ENCODE measurements around the gene ASB1. TPM values are rescaled to one million over a fixed set of nuclear protein-coding genes. Genes with fewer than 3 reads are reported as not detected.

The ASB1 gene
- total RNA-seq, 1 donor from 2014 or later = 34.4 TPM

DNA sequence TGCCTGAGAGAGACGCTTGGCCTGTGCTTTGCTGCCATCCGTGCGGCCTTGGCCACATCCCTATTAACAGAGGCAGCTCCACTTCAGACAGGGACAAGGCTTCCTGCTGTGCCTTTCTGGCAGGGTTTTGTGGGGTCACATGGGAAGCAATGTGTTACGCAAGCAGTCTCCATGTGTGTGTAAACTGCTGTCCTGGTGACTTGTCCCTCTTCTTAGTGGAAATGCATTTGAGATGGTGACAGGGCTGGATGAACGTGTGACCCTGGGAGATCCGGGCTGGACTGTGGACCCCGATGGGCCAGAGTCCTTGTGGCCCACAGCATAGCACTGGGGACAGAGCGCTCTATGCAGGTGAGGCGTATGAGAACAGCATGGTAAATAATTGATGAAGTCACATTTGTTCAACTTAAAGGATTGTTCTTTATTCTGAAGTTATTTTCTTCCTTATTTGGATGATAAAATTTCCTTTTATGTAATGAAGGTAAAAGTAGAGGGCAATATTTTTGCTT is 23.2 kb downstream of the ASB1 start:
- TF ChIP-seq, protein P1, sequence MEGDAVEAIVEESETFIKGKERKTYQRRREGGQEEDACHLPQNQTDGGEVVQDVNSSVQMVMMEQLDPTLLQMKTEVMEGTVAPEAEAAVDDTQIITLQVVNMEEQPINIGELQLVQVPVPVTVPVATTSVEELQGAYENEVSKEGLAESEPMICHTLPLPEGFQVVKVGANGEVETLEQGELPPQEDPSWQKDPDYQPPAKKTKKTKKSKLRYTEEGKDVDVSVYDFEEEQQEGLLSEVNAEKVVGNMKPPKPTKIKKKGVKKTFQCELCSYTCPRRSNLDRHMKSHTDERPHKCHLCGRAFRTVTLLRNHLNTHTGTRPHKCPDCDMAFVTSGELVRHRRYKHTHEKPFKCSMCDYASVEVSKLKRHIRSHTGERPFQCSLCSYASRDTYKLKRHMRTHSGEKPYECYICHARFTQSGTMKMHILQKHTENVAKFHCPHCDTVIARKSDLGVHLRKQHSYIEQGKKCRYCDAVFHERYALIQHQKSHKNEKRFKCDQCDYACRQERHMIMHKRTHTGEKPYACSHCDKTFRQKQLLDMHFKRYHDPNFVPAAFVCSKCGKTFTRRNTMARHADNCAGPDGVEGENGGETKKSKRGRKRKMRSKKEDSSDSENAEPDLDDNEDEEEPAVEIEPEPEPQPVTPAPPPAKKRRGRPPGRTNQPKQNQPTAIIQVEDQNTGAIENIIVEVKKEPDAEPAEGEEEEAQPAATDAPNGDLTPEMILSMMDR (conservative IDR thresholded peaks at IDR 0.05) = no peak
- Mint-ChIP-seq H3K27me3 (no peaks in the 10 kb centered on the region), H3K4me3 (no peak overlapping the region), H3K36me3 (peaks cover 52% of the 10 kb centered on the region), H3K9me3 (no peaks in the 10 kb centered on the region), H3K27ac (no peak overlapping the region), H3K4me1 (ENCODE audit: unreplicated experiment) (no peaks in the 10 kb centered on the region)
- no peak for DNase-seq (ENCODE audit: extremely low spot score, unreplicated experiment)

DNA sequence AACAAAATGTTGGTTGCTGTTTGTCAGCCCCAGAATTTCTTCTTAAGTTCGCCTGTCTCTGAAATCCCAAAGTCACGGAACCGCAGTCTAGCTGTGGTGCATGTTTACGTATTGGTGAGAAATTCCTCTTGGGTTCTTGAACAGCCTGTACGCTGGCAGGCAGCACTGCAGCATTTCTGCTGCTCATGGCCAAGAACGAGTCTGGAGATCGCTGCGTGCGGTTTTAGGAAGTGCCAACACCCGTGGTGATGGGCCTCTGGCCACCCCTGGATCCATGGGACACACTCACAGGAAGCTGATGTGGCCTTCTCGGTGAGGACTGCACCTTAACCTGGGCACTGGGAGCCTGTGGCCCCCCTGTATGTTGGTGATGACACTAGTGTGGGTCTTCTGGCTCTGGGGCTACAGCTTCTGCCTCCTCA is 23.7 kb downstream of the ASB1 start:
- H3K27ac Mint-ChIP-seq = no peak overlapping the region
- H3K36me3 Mint-ChIP-seq = peaks cover 48% of the 10 kb centered on the region
- TF ChIP-seq, protein P1 (conservative IDR thresholded peaks at IDR 0.05) = no peak
- no peaks in the 10 kb centered on the region for H3K9me3 Mint-ChIP-seq
- H3K27me3 Mint-ChIP-seq = no peaks in the 10 kb centered on the region
- H3K4me3 Mint-ChIP-seq = no peak overlapping the region
- H3K4me1 Mint-ChIP-seq (ENCODE audit: unreplicated experiment) = no peaks in the 10 kb centered on the region
- DNase-seq (ENCODE audit: extremely low spot score, unreplicated experiment) = no peak

DNA sequence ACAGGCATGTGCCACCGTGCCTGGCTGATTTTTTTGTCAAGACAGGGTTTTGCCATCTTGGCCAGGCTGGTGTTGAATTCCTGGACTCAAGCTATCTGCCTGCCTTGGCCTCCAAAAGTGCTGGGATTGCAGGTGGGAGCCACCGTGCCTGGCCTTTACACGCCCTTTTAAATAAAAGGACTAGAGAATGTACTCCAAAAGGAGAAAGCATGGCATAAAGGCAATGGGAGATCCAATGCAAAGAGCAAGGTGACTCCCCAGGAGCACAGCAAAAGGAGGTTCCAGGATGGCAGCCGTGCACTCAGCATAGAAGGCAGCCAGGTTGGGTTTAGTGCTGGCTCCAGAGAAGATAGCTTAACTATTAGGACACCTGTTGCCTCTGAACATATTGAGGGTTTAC is 27.1 kb downstream of the ASB1 start:
- TF ChIP-seq, protein P1 (conservative IDR thresholded peaks at IDR 0.05) = no peak
- Mint-ChIP-seq H3K4me1 (ENCODE audit: unreplicated experiment) (no peaks in the 10 kb centered on the region), H3K9me3 (peaks cover 10% of the 10 kb centered on the region), H3K4me3 (no peak overlapping the region), H3K27me3 (peaks cover 3% of the 10 kb centered on the region), H3K27ac (no peak overlapping the region), H3K36me3 (peaks cover 28% of the 10 kb centered on the region)
- no peak for DNase-seq (ENCODE audit: extremely low spot score, unreplicated experiment)

DNA sequence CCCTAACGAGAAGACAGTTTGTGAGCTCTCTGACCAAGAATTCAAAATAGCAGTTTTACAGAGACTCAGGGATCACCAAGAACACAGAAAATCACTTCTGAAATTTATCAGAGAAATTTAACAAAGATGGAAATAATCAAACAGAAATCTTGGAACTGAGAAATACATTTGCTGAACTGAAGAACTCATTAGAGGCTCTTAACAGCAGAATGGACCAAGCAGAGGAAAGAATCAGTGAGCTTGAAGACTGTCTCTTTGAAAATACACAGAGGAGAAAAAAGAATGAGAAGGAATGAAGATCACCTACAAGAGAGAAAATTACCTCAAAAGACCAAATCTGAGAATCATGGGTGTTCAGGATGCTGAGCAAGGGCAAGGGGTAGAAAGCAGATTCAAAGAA is 29.7 kb downstream of the ASB1 start:
- H3K36me3 Mint-ChIP-seq = peaks cover 13% of the 10 kb centered on the region
- H3K27ac Mint-ChIP-seq = no peak overlapping the region
- TF ChIP-seq, protein P1 (conservative IDR thresholded peaks at IDR 0.05) = no peak
- H3K9me3 Mint-ChIP-seq = peaks cover 10% of the 10 kb centered on the region
- no peaks in the 10 kb centered on the region for H3K4me1 Mint-ChIP-seq (ENCODE audit: unreplicated experiment)
- H3K4me3 Mint-ChIP-seq = no peak overlapping the region
- H3K27me3 Mint-ChIP-seq = peaks cover 3% of the 10 kb centered on the region
- DNase-seq (ENCODE audit: extremely low spot score, unreplicated experiment) = no peak

- Mint-ChIP-seq H3K36me3 (peaks cover 9% of the 10 kb centered on the region), H3K4me3 (no peak overlapping the region), H3K4me1 (ENCODE audit: unreplicated experiment) (no peaks in the 10 kb centered on the region), H3K27me3 (peaks cover 3% of the 10 kb centered on the region), H3K27ac (no peak overlapping the region), H3K9me3 (peaks cover 10% of the 10 kb centered on the region)
- TF ChIP-seq, protein P1 (conservative IDR thresholded peaks at IDR 0.05) = no peak
- DNase-seq (ENCODE audit: extremely low spot score, unreplicated experiment) = no peak
Observed at GRCh38 chr2:238456970-238457926, 30.5 kb downstream of the ASB1 start.

All from type B pancreatic cell (in vitro differentiated cells).